GM20000 (cell line): ENCODE data around the gene MEIOB.
A peak's percentile ranks its signal among the peaks of the same experiment; 100 is the strongest.
"Not testable (repeated sequence)": the region's sequence is repeated elsewhere in the genome, so short reads cannot be mapped to it uniquely, and the experiment has no call there.

Experiments
- DNase-seq: peaks from one replicate; pipeline ENCODE4 v3.0.0; 2012; ENCODE audit warnings: low spot score
- TF ChIP-seq, protein P1 (sequence below): IDR thresholded peaks from 2 replicates; pipeline ENCODE4 v1.5.1; 2012; ENCODE audit warnings: mild to moderate bottlenecking, control low read depth; ENCODE audit errors: extremely low read depth, missing control alignments

Gene MEIOB, protein sequence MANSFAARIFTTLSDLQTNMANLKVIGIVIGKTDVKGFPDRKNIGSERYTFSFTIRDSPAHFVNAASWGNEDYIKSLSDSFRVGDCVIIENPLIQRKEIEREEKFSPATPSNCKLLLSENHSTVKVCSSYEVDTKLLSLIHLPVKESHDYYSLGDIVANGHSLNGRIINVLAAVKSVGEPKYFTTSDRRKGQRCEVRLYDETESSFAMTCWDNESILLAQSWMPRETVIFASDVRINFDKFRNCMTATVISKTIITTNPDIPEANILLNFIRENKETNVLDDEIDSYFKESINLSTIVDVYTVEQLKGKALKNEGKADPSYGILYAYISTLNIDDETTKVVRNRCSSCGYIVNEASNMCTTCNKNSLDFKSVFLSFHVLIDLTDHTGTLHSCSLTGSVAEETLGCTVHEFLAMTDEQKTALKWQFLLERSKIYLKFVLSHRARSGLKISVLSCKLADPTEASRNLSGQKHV

DNA sequence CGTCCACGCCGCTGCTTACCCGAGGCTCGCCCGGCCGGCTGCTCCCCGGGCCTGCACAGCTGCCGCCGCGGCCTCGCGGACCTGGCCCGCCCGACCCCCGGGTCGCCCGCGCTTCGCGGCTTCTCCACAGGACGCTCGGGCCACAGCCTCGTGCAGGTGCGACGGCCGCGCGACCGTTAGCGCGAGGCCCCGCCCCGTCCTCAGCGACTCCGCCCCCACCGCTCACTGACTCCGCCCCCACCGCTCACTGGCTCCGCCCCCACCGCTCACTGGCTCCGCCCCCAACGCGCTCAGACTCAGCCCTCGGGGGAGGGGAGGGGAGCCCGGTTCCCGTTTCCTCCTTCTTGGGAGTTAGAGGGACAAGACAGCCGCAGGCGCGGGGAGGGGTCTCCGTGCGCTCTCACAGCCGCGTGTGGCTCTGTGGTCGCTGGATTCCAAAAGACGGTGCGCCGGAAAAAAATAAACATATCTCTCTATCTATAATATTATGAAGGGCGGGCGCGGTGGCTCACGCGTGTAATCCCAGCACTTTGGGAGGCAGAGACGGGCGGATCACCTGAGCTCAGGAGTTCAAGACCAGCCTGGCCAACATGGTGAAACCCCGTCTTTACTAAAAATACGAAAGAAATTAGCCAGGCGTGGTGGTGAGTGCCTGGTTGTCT lies at the start of gene MEIOB:
Gene MEIOB, minus strand, starts transcription at position 191 of the 662 bp plus-strand sequence. CDS start 3,989 bp downstream, outside the sequence.
- TF ChIP-seq, protein P1, sequence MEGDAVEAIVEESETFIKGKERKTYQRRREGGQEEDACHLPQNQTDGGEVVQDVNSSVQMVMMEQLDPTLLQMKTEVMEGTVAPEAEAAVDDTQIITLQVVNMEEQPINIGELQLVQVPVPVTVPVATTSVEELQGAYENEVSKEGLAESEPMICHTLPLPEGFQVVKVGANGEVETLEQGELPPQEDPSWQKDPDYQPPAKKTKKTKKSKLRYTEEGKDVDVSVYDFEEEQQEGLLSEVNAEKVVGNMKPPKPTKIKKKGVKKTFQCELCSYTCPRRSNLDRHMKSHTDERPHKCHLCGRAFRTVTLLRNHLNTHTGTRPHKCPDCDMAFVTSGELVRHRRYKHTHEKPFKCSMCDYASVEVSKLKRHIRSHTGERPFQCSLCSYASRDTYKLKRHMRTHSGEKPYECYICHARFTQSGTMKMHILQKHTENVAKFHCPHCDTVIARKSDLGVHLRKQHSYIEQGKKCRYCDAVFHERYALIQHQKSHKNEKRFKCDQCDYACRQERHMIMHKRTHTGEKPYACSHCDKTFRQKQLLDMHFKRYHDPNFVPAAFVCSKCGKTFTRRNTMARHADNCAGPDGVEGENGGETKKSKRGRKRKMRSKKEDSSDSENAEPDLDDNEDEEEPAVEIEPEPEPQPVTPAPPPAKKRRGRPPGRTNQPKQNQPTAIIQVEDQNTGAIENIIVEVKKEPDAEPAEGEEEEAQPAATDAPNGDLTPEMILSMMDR, result no peak
- DNase-seq, result peak; percentile 38

DNA sequence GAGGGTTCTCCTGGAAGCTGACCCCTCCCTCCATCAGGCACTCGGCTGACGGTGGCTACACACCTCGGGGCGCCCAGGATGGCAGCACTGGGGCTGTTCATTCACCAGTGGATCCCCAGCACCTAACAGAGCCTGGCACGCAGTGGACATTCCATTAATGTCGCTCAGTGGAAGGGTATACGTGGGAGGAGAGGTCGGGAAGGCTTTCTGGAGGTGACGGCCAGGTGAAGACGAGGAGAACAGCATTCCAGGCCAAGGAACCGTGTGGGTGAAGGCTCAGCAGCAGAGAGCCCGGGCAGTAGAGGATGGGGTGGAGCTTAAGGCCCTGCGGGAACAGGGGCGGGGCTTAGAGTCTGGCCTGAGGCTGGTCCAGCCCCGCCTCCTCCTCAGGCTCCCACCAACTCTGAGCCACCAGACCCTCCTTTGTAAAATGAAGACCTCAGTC lies 48.8 kb upstream of the MEIOB start:
- TF ChIP-seq, protein P1, result no peak

DNA sequence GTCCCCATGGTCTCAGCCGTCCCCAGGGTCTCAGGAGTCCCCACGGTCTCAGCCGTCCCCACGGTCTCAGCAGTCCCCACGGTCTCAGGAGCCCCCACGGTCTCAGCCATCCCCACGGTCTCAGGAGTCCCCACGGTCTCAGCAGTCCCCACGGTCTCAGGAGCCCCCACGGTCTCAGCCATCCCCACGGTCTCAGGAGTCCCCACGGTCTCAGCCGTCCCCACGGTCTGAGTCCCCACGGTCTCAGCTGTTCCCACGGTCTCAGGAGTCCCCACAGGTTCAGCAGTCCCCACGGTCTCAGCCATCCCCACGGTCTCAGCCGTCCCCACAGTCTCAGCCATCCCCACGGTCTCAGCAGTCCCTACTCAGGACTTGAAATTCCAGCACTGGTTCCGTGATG lies 48.2 kb upstream of the MEIOB start:
- not testable (repeated sequence) for DNase-seq

More for the DNA sequence above, 48.8 kb upstream of the MEIOB start:
- peak; percentile 50 for DNase-seq

DNA sequence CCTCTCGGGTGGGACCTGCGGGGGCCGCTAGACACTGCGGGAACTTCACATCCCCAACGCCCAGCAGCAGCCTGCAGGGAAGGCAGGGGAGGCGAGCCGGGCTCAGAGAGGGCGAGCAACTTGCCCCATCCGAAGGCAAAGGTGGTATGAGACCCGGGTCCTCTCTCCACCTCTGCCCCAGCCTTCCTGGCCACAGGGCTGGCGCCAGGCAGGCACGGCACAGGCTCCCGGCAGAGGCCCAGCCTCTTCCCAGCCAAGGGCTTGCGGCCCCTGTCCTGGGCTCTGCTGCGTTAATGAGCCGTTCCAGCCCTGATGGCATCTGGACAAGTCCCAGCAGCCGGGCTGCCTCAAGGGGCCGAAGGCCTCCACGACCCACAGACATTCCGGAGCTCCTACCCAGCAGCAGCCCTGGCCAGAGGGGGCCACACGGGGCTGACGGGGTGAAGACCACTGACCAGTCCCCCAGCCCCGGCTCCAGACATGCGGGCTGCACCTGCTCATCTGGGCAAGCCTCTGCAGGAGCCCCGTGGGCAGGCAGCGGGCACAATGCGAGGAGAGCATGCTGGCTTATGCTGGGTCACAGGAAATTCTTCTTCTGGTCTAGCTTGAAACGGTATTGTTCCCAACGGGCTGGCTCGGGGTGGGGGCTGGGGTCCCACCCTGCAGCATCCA lies 47.5 kb upstream of the MEIOB start:
- DNase-seq, result no peak
- TF ChIP-seq, protein P1, result no peak

DNA sequence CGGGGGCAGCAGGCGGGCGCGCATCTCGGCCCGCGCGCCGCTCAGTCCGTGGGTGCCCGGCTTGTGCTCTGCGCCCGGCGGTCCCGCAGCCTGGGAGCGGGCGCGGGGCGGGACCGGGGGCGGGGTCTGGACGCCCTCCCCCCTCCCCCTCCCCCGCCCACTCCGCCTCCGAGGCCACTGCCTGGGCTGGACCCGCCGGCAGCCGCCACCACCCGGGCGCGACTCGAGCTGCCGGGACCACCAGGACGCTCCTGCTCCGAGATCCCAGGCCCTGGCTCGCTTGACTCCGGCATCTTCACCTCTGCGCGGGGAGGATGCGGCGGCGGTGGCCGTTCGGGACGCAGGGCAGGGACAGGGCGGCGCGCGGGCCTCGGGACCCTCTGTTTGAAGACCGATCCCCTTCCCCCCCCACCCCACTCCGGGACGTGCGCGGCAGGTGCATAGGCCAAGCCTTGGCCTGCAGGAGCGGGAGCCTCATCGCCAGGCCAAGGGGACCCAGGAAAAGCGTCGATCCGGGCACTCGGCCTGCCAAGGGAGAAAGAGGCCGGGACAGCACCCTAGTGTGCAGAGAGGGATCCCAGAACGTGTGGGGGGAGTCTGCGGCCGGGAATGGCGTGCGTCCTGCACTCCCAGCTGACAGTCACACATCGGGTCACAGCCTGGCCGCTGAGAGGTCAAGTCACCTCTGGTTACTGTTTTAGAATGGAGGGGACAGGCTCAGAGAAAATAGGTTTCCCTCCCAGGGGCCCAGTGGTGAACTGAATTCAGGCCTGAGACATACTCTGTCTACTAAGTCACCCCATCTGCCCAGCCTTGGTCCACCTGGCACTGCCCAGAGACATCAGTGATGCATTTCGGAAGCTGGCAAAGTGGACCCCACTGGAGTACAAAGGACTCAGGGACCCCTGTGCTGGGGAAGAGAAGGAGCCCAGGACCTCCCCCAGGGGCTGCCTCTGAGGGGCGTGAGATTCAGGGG lies 46.7 kb upstream of the MEIOB start, which contains the start of gene HS3ST6:
Gene HS3ST6, minus strand, starts transcription at position 65 of the 976 bp plus-strand sequence. CDS start 92 bp downstream, outside the sequence.
- DNase-seq, result no peak
- TF ChIP-seq, protein P1, result no peak

DNA sequence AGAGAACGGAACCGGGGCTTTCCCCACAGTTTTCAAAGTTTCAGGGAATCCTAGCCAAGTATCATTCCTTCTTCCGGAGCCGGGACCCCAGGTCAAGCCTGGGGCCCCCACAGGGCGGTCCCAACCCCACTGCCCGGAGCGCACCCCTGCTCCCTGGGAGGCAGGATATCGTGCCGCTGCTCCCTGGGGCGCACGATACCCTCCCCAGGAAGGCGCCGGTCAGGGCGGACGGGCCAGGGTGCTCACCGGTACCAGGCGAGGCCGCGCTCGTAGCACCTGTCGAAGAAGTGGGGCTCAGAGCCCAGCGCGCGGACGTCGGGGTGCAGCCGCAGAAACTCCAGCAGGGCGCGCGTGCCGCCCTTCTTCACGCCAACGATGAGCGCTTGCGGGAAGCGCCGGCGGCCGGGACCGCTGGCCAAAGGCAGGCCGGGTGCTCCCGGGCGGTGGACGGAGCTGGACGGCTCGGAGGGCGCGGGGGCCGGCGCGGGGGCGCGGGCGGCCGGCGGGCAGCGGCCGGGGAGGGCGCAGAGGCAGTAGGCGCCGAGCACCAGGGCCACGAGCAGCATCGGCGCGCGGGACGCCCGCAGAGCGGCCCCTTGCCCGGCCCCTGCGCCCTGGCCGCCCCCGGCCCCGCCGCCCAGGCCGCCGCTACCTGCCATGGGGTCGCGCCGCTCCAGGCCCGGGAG lies 45.8 kb upstream of the MEIOB start:
- DNase-seq, result no peak
- TF ChIP-seq, protein P1, result no peak
